ENCODE data around the gene ABCG1.

- TF ChIP-seq CTCF (IDR thresholded peaks at IDR 0.05) (no peak), ZFX (IDR thresholded peaks at IDR 0.05; ENCODE audit: borderline replicate concordance) (no peak)
These were observed 100.4 kb downstream of the ABCG1 start for GRCh38 chr21:42319376-42319775.
